ENCODE data around the gene ZNF385A.

Gene ZNF385A

GRCh38 chr12:54368709-54369596, 15.6 kb downstream of the ZNF385A start:
- peak; percentile 88 for DNase-seq (ENCODE audit: low read depth)
- peak overlapping the region; percentile 32 for H3K4me3 ChIP-seq (ENCODE audit: control insufficient read depth, low read depth, low read length)
- TF ChIP-seq CTCF (conservative IDR thresholded peaks at IDR 0.05; ENCODE audit: control insufficient read depth, insufficient read depth, low read depth, low read length): peak; percentile 92

GRCh38 chr12:54368025-54368708, 16.4 kb downstream of the ZNF385A start:
- TF ChIP-seq CTCF (conservative IDR thresholded peaks at IDR 0.05; ENCODE audit: control insufficient read depth, insufficient read depth, low read depth, low read length): no peak
- no peak overlapping the region for H3K4me3 ChIP-seq (ENCODE audit: control insufficient read depth, low read depth, low read length)
- DNase-seq (ENCODE audit: low read depth): no peak

GRCh38 chr12:54364413-54364812, 20.1 kb downstream of the ZNF385A start, which contains the start of gene GPR84:
Gene GPR84, minus strand, starts transcription at chr12:54364486. Its CDS starts 635 bp downstream, at chr12:54363851.
- no peak for TF ChIP-seq CTCF (conservative IDR thresholded peaks at IDR 0.05; ENCODE audit: control insufficient read depth, insufficient read depth, low read depth, low read length)
- no peak for DNase-seq (ENCODE audit: low read depth)
- no peak within 1 kb of the TSS for H3K4me3 ChIP-seq (ENCODE audit: control insufficient read depth, low read depth, low read length)

- TF ChIP-seq CTCF (conservative IDR thresholded peaks at IDR 0.05; ENCODE audit: control insufficient read depth, insufficient read depth, low read depth, low read length): no peak
- no peak overlapping the region for H3K4me3 ChIP-seq (ENCODE audit: control insufficient read depth, low read depth, low read length)
- no peak for DNase-seq (ENCODE audit: low read depth)
These were observed 20.9 kb downstream of the ZNF385A start for GRCh38 chr12:54363618-54364017.

GRCh38 chr12:54363047-54363446, 21.5 kb downstream of the ZNF385A start:
- DNase-seq (ENCODE audit: low read depth): no peak
- no peak overlapping the region for H3K4me3 ChIP-seq (ENCODE audit: control insufficient read depth, low read depth, low read length)
- TF ChIP-seq CTCF (conservative IDR thresholded peaks at IDR 0.05; ENCODE audit: control insufficient read depth, insufficient read depth, low read depth, low read length): no peak

- TF ChIP-seq CTCF (conservative IDR thresholded peaks at IDR 0.05; ENCODE audit: control insufficient read depth, insufficient read depth, low read depth, low read length): peak; percentile 88
- no peak overlapping the region for H3K4me3 ChIP-seq (ENCODE audit: control insufficient read depth, low read depth, low read length)
- peak; percentile 83 for DNase-seq (ENCODE audit: low read depth)
These were observed 23.6 kb downstream of the ZNF385A start for GRCh38 chr12:54360717-54361456.

Measured in fibroblast of mammary gland (primary cell).